ENCODE data around the gene TNFSF10.

DNA sequence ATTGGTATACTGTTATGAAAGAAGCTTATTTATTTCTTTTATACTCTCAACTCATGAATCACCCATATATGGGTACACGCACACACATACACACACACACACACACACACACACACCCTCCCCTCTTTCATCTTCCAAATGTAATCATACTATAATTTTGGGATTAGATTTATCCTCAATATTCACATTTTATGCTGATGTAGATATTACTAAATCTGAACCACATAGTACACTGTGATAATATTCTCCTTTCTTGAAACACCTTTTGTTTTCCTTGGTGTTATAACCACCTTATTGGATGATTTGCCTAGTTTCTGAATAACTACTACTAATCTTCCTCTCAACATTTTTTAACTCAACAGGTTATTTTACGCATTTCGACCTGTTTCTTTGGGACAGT is 66.8 kb downstream of the TNFSF10 start:
- TF ChIP-seq, protein P1, sequence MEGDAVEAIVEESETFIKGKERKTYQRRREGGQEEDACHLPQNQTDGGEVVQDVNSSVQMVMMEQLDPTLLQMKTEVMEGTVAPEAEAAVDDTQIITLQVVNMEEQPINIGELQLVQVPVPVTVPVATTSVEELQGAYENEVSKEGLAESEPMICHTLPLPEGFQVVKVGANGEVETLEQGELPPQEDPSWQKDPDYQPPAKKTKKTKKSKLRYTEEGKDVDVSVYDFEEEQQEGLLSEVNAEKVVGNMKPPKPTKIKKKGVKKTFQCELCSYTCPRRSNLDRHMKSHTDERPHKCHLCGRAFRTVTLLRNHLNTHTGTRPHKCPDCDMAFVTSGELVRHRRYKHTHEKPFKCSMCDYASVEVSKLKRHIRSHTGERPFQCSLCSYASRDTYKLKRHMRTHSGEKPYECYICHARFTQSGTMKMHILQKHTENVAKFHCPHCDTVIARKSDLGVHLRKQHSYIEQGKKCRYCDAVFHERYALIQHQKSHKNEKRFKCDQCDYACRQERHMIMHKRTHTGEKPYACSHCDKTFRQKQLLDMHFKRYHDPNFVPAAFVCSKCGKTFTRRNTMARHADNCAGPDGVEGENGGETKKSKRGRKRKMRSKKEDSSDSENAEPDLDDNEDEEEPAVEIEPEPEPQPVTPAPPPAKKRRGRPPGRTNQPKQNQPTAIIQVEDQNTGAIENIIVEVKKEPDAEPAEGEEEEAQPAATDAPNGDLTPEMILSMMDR (IDR thresholded peaks at IDR 0.05; ENCODE audit: insufficient read depth, low read length, poor library complexity, severe bottlenecking): no peak
- TF ChIP-seq EZH2phosphoT487 (conservative IDR thresholded peaks at IDR 0.05; ENCODE audit: low read length): no peak

All from SU-DHL-6 (cell line).